Activated CD4-positive, CD25-positive, alpha-beta regulatory T cell treated with anti-CD3 and anti-CD28 coated beads, Interleukin-2, amount 50 U/mL, for 16 hours (primary cell): ENCODE results near the gene RNASEH2B.

Experiments used
- DNase-seq: peaks from one replicate; pipeline ENCODE4 v3.0.0-alpha.2; 2020; ENCODE audit warnings: low read depth, low spot score

Gene RNASEH2B

DNA sequence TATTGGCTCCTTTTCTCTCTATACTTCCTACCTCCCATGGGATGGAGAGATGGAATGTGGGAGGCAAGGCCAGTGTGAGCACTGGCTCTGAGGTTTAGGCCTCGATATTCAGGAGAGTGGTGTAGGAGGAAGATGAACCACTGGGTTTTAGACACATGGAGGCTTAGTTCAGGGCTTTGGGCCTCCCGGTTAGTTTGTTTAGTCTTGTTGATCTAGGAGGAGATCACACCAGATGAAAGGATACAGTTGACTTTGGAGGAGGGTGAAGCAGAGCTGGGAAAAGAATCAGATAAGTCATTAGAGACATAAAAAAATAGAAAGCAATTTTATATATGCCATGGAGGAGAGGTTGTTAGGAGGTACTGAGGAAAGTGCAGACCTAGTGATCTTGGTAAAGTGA is 30.9 kb downstream of the RNASEH2B start:
- no peak for DNase-seq

DNA sequence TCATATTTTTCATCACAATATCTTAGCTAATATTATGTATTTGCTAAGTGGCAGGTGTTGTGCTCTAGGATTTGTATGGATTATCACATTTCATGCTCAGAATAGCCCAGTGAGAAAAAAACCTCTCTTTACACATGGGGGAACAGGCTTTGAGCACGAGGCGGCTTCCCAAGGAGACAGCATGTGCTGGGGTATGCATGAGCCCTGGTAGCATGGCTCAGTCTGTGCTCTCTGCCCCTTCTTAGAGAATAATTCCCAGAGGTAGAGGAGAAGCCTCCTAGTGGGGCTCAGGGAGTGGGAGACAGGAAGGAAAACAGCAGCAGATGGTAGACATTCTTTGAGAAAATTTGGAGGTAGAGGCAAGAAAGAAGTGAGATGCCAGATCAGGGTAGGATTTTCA is 31.6 kb downstream of the RNASEH2B start:
- DNase-seq, result no peak

DNA sequence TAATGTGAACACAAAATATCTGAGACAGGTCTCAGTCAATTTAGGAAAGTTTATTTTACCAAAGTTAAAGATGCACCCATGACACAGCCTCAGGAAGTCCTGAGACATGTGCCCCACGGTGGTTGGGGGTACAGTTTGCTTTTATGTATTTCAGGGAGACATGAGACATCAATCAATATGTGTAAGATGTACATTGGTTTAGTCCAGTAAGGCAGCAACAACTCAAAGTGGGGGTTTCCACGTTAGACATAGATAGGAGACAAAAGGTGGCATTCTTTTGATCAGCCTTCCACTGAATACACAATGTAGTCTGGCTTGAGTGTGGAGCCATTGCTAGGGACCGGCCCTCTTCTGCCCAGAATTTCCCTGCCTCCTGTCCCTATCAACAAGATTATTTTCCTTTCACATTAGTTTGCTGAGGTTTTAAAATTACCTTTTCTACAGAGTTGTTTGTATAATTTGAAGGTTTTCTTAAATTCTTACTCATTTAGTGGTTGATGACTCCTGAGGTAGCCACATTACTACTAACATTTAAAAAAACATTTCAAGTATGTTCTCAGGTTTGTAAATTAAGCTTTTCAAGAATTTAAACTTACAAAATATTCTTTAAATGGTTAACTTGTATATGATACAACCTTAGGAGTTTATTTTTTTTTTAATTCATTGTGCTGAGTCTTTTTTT is 33.2 kb downstream of the RNASEH2B start:
- DNase-seq, result no peak

GRCh38 chr13:50945669-50946068 is 36.1 kb downstream of the RNASEH2B start:
- no peak for DNase-seq

GRCh38 chr13:50948601-50949000 is 39.0 kb downstream of the RNASEH2B start:
- DNase-seq, result no peak

DNA sequence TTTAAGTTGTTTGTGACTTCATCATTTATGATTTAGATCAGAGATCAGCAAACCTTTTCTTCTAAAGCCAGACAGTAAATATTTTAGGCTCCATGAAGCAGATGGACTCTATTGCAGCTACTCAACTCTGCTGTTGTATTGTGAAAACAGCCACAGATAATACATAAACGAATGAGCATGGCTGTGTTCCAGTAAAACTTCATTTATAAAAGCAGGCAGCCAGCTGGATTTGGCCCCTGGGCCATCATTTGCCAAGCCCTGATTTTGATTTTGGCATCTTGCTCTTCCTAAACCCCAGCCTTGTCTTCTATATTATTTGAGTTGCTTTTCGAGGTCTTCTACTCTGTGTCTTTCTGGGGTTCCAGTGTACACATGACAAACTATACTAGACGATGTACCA is 41.3 kb downstream of the RNASEH2B start:
- DNase-seq, result no peak

- DNase-seq, result no peak
Measured at GRCh38 chr13:50951366-50951765, 41.8 kb downstream of the RNASEH2B start.

DNA sequence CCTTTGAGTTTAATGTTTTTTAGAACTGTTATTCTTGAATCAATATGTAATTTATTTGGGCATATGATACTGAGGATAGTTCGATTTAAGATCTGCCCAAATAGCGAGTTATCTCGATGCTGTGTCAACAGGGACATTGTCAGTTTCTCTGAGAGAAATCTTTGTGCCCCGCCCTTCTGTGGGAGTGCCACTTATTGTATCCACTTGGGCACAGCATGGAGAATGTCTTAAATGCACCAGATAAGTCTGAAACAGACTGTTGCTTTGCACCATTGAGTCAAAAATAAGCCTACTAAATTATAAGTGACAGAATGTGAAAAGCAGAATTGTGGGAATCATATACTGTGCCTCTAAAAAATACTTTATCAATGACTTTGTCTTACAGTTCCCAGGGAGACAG is 45.6 kb downstream of the RNASEH2B start:
- no peak for DNase-seq

GRCh38 chr13:50955798-50956197 is 46.2 kb downstream of the RNASEH2B start:
- no peak for DNase-seq

GRCh38 chr13:50957620-50958019 is 48.0 kb downstream of the RNASEH2B start:
- no peak for DNase-seq

DNA sequence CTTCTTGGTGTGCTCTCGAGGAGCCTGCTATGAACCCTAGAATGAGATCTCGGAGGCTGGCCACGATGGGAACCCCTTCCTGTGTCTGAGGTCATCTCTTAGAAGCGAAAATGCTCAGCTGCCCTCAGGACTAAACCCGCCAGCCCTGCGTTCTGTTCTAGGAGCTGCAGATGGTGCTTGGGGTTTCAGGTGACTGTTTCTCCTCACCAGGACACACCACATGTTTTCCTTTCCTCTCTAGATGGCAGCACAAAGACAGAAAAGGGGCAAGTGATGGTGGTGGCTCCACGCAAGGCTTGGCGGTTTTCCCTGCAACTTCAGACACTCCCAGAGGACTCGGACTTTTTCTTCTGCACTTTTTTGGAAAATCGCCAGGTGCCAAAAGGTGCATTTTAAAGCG is 60.1 kb downstream of the RNASEH2B start:
- DNase-seq, result no peak

- no peak for DNase-seq
Measured at GRCh38 chr13:50970956-50971355, 61.4 kb downstream of the RNASEH2B start.

- no peak for DNase-seq
Measured at GRCh38 chr13:50974268-50974667, 64.7 kb downstream of the RNASEH2B start.

DNA sequence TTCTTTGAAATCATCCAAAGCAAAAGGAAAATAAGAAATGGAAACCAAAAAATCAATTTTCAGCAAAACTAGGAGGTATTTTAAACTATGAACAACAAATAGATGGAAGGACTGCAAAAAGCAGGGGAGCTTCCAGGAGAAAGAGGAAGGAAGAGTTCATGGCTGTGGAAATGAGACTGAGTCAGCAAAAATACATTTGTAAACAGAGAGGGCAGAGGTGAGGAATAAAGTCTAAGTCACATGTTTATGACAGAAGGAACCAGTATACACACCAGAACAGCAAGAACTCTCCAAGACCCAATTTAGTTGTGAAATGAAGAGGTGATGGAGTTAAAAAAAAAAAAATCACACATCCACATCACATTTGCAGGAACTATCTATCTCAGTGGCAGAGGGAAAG is 69.6 kb downstream of the RNASEH2B start:
- no peak for DNase-seq

DNA sequence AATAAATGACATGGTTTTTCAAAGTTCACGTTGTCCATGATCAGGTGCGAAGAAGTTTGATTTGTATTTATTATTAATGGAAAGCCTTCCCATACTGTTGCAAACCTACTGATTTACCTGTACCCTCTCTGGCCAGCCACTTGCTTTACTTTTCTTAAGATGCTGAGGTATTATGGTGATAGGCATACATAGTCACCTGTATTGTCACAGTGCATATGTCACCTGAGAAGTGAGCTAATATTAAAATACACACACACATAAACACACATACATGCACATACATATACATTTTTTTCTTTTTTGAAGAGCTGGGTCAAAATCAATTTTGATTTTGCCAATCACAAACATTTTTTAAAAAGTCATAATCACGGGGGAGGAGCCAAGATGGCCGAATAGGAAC is 72.1 kb downstream of the RNASEH2B start:
- no peak for DNase-seq

DNA sequence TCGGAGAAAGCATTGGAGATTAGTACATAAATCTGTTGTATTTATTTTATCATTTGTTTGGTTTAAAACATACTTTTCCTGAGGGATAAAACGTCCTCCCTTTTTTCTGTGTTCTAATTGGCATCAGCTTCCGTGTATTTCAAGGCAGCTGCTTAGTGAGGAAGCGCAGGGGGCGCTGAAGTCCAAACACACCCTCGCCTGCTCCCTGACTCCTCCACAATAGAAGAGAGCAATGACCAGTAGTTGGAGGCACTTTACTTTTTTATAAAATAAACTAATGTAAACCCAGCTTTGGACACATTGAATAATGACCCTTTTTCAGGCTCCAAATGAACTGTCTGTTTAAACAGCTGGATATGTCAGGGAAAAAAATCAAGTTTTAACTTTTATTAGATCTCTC is 79.9 kb downstream of the RNASEH2B start:
- DNase-seq, result no peak

DNA sequence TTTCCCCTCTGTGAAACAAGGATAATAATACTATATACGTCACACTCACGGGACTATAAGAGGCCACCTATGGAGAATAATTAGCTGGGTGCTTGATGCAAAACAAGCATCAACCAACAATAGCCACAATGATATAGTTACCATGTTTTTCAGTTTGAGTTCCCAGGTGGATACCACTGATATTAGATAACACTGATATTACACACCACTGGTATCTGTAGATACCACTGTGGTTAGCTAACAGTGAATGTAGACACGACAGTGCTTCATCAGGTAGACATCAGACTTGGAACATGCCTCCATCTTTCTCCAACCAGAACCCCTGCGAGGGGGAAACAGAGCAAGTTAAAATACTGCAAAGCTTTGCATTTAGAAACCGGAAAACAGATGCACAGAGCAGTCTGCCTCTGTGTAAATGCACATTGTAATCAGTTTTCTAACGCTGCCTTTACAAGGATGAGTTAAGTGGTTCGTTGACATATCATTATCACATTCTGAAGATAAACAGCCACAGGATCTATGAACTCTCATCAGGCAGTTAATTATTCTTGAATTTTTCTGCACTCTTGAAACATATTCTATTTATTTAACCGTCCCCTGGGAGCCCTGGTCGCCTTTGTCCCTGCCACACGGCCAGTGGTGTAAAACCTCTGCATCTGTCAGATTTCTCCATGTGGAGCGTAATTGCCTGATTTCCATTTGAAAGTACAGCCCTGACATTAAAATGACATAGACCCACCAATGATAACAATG is 80.7 kb downstream of the RNASEH2B start:
- DNase-seq, result no peak

GRCh38 chr13:50990818-50991506 is 81.4 kb downstream of the RNASEH2B start:
- DNase-seq, result no peak

- no peak for DNase-seq
Measured at GRCh38 chr13:50991579-50992521, 82.3 kb downstream of the RNASEH2B start.

DNA sequence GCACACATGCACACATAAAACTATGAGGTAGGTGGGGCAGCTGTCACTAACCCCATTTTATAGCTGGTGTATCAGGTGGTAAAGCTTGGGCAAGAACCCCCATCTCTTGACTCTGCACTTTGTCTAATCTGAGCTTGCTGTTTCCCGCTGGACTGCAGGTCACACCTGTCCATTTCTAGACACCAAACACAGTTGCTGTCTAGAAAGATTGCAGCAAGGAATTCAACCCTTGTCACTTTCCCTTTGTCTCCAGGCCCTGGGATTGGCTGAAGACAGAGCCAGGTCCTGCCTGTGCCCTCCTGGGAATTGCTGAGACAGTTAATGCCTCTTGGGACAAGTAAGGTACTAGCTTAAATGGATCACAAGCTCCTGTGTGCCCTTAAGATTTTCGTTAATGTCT is 83.8 kb downstream of the RNASEH2B start:
- no peak for DNase-seq

DNA sequence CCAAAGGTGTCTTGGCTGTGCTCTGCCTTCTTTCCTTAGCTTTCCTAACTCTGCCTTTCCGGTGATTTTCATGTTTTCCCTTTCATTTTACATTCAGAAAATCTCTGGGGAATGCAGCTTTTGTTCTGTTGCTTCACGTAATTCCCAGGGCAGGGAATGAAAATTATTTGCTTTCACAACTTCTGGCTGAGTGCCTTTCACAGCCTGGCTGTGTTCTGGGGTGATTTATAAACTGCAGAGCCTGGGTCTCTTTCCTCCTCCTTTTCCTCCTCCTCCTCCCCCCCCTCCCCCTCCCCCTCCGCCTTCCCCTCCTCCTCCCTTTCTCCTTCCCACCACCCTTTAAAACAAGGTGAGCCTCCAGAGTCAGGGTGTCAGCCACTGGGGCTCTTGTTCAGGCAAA is 84.3 kb downstream of the RNASEH2B start:
- DNase-seq, result no peak

DNA sequence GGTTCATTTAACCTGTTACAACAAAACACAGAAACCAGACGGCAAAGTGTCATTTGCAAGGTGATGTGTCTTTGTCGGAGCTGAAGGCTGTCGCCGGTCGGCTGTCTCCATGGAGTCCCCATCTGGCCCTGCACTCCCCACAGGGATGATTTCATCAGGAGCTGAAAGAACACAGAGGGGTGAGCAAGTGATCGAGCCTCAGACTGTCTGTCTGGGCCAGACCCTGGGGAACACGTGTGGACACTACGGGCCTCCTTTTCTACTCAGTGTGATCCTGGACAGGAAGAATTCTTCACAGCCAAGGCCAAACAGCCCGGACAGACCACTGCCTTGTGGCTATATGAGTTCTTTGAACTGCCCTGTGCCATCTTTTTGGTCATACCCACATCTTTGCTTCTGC is 85.1 kb downstream of the RNASEH2B start:
- no peak for DNase-seq
